Measurements from ENCODE around the gene SH3PXD2A. TPM values are rescaled to one million over a fixed set of nuclear protein-coding genes. Genes with fewer than 3 reads are reported as not detected.

Gene SH3PXD2A
- total RNA-seq, 1 donor, result 58.3 TPM

DNA sequence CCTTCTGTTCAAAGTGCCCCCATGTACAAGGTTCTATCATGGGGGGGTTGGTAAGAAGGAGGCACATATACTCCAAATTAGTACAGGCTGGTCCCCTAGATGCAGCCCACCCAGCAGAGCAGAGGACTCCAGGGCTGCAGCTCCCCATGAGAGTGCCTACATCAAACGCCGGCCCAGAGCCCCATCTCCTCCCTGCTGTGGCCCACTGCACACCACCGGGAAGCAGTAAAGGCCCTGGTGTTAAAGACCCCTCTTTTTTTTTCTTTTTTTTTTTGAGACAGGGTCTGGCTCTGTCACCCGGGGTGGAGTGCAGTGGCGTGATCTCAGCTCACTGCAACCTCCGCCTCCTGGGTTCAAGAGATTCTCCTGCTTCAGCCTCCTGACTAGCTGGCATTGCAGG is 47.4 kb downstream of the SH3PXD2A start:
- no peak for DNase-seq (ENCODE audit: low read depth)
- TF ChIP-seq, protein P1, sequence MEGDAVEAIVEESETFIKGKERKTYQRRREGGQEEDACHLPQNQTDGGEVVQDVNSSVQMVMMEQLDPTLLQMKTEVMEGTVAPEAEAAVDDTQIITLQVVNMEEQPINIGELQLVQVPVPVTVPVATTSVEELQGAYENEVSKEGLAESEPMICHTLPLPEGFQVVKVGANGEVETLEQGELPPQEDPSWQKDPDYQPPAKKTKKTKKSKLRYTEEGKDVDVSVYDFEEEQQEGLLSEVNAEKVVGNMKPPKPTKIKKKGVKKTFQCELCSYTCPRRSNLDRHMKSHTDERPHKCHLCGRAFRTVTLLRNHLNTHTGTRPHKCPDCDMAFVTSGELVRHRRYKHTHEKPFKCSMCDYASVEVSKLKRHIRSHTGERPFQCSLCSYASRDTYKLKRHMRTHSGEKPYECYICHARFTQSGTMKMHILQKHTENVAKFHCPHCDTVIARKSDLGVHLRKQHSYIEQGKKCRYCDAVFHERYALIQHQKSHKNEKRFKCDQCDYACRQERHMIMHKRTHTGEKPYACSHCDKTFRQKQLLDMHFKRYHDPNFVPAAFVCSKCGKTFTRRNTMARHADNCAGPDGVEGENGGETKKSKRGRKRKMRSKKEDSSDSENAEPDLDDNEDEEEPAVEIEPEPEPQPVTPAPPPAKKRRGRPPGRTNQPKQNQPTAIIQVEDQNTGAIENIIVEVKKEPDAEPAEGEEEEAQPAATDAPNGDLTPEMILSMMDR (IDR thresholded peaks at IDR 0.05; ENCODE audit: insufficient read depth, low read depth, low read length), result no peak
- H3K4me3 ChIP-seq (ENCODE audit: low read depth, low read length), result no peak overlapping the region

DNA sequence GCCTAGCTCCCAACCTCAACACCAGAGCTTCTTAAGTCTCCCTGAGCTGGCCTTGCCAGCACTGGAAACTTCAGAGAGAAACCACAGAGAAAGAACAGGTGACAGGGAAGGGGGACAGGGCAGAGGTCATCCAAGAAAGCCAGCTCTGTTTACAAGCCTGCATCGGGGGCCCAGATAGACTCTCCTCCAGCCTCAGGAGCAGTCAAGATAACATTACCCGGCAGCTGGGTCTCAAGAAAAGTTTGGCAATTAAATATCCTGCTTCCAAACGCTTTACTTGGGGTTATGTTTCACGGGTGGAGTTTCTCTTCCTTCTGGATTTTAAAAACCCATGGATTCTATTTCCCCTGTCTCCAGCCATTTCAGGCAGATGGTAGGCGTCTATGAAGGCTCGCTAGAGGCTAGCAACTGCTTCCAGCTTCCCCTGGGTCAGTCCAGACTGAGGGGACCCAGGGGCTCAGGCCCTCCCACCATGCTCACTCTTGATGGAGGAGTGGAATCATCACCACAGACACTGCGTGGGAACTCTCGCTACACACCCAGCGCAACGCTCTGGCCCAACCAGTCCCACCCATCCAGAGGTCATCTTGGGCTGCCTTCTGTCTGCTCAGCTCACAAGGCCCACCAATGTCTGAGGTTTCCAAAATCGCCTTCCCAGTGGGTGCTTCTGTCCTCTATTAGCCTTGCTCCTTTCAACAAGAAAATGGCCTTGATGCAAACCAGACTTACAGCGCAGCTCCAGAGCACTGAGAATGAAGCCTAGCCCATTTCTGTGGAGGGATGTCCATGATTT is 48.8 kb downstream of the SH3PXD2A start:
- no peak for DNase-seq (ENCODE audit: low read depth)
- no peak overlapping the region for H3K4me3 ChIP-seq (ENCODE audit: low read depth, low read length)
- TF ChIP-seq, protein P1 (IDR thresholded peaks at IDR 0.05; ENCODE audit: insufficient read depth, low read depth, low read length), result no peak

DNA sequence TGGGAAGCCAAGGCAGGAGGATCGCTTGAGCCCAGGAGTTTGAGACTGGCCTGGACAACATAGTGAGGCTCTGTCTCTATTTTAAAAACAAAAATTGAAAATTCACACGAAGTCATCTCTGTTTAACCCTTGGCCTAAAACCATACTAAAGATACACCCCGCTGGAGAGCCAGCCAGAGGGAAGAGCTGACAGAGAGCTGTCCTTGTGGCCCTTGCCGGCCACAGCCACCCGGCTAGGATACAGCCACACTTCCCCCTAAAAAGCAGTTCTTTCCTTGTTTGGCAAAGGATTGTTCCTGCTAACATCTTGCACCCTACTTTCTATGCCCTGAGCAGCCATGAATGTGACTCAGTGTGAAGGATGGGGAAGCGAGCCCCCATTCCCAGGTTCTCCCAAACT is 49.6 kb downstream of the SH3PXD2A start:
- no peak overlapping the region for H3K4me3 ChIP-seq (ENCODE audit: low read depth, low read length)
- TF ChIP-seq, protein P1 (IDR thresholded peaks at IDR 0.05; ENCODE audit: insufficient read depth, low read depth, low read length), result no peak
- no peak for DNase-seq (ENCODE audit: low read depth)

DNA sequence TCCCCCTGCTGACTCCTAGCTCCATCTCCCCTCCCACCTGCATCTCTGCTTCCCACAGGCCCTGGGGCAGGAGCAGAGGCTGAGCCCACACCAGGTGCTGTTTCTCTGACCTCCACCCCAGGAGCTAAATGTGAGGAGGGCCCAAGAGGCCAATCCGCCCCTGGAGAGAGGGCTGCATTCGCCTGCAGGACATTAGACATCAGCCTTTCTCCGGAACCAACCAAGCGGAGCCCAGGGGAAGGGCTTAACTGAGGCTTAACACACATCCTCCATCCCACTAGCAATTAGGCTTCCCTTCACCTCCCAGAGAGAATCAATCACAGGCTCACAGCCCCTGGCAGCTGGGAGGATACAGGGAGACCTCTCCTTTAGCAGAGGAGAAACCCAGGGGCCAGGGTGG is 50.5 kb downstream of the SH3PXD2A start:
- DNase-seq (ENCODE audit: low read depth), result no peak
- TF ChIP-seq, protein P1 (IDR thresholded peaks at IDR 0.05; ENCODE audit: insufficient read depth, low read depth, low read length), result no peak
- no peak overlapping the region for H3K4me3 ChIP-seq (ENCODE audit: low read depth, low read length)

DNA sequence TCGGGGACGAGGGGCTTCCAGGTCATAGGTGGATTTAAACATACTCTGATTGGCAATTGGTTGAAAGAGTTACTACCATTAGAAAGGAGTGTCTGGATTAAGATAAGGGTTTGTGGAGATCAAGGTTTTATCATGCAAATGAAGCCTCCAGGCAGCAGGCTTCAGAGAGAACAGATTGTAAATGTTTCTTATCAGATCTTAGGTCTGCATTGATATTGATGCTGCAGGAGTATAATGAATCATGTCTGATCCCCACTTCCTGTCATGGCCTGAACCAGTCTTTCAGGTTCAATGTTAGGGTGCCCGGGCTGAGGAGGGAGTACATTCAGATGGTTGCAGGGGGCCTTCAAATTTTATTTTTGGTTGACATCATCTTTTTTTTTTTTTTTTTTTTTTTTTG is 51.4 kb downstream of the SH3PXD2A start:
- TF ChIP-seq, protein P1 (IDR thresholded peaks at IDR 0.05; ENCODE audit: insufficient read depth, low read depth, low read length), result no peak
- DNase-seq (ENCODE audit: low read depth), result no peak

DNA sequence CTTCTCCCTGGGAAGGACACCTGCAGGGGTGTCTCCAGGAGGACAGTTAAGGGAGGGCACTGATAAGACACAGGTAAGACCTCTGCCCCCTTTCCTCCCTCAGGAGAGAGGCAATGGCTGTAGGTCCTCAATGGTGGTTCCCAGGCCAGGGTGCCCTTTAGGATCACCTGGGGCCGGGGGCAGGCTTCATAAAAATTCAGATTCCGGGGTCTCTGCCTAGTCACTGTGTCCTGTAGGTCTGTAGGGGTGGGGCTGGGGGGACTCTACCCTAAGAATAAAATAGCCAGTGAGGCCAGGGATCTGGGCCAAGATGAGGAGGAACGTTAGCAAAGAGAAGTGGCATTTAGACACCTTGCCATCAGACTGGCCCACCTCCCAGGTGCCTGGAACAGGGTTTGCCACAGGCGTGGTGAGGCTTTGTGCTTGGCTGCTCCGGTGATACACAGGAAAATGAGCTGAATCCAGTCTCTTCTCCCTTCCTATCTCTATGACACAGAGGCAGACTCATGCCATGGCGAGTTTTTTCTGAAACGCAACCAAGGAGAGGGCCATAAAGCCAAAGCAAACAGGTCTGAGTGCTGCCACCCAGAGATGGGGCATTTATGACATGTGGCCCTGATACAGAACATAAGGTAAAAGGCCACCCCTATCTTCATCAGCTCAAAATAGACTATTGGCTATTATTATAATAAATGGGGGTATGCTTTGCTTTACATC is 52.6 kb downstream of the SH3PXD2A start:
- no peak for DNase-seq (ENCODE audit: low read depth)
- H3K4me3 ChIP-seq (ENCODE audit: low read depth, low read length), result no peak overlapping the region
- TF ChIP-seq, protein P1 (IDR thresholded peaks at IDR 0.05; ENCODE audit: insufficient read depth, low read depth, low read length), result no peak

More for the DNA sequence above, 51.4 kb downstream of the SH3PXD2A start:
- H3K4me3 ChIP-seq (ENCODE audit: low read depth, low read length), result no peak overlapping the region

Data from fibroblast of villous mesenchyme (primary cell).